Erythroblast (primary cell): ENCODE data around the gene HDHD2.
"Not testable (repeated sequence)": the region's sequence is repeated elsewhere in the genome, so short reads cannot be mapped to it uniquely, and the experiment has no call there.

Experiments used
- GATA1 ChIP-seq: IDR thresholded peaks from 2 replicates; pipeline ENCODE4 v1.6.1; 2011; ENCODE audit warnings: low read depth, mild to moderate bottlenecking, control low read depth, low read length, moderate library complexity
- POLR2A ChIP-seq: IDR thresholded peaks from 2 replicates; pipeline ENCODE4 v1.6.1; 2011; ENCODE audit warnings: mild to moderate bottlenecking, low read length

GRCh38 chr18:47158404-47158803 is 8.1 kb upstream of the HDHD2 start:
- TF ChIP-seq POLR2A, GATA1: not testable (repeated sequence)
